H1 (cell line): ENCODE data around the gene AIPL1. TPM values are rescaled to one million over a fixed set of nuclear protein-coding genes. Genes with fewer than 3 reads are reported as not detected.

Experiments used
- CTCF ChIA-PET: fragments of 300-600 bp; sonication (Branson Sonifier 250); formaldehyde crosslinking; loops from one replicate; lab custom pipeline; 2021; ENCODE audit not compliant: partially characterized antibody; lab: Charles Lee
- POLR2A ChIA-PET: fragments of 300-600 bp; sonication (Branson Sonifier 250); formaldehyde crosslinking; loops from one replicate; lab custom pipeline; 2021; ENCODE audit warnings: inconsistent platforms; ENCODE audit not compliant: partially characterized antibody; lab: Charles Lee
- DNase-seq, 2 experiments: peaks; one replicate each; pipeline versions ENCODE4 v3.0.0 to v3.0.0-alpha.2; 2010 to 2022; ENCODE audit warnings: low spot score in 2 of 2, low read depth in 1 of 2, mixed read lengths in 1 of 2
- FAIRE-seq: peaks from 2 replicates; lab custom pipeline; 2011; peaks lifted over from hg19 to GRCh38; lab: Jason Lieb, UNC
- H2AFZ ChIP-seq: 2 replicates; pipeline ENCODE4 v1.8.1; 2012; ENCODE audit warnings: low read length, inconsistent platforms
- H2AK5ac ChIP-seq: 2 replicates; pipeline ENCODE4 v1.6.1; 2013; ENCODE audit warnings: low read depth, low read length
- H2BK120ac ChIP-seq: replicated peaks from 2 replicates; pipeline ENCODE3; 2013; ENCODE audit warnings: low read depth, low read length, inconsistent platforms
- H2BK12ac ChIP-seq: 2 replicates; pipeline ENCODE4 v1.6.1; 2013; ENCODE audit warnings: low read depth, low read length
- H2BK15ac ChIP-seq: 2 replicates; pipeline ENCODE4 v1.6.1; 2013; ENCODE audit warnings: low read length
- H2BK20ac ChIP-seq: 2 replicates; pipeline ENCODE4 v1.6.1; 2013; ENCODE audit warnings: low read length
- H2BK5ac ChIP-seq: 2 replicates; pipeline ENCODE4 v1.6.1; 2013; ENCODE audit warnings: low read depth, low read length
- H3K14ac ChIP-seq: 2 replicates; pipeline ENCODE4 v1.6.1; 2013; ENCODE audit warnings: inconsistent platforms; ENCODE audit not compliant: insufficient read length
- H3K18ac ChIP-seq: 2 replicates; pipeline ENCODE4 v1.6.1; 2013; ENCODE audit warnings: low read length; ENCODE audit errors: extremely low read depth
- H3K23ac ChIP-seq: 2 replicates; pipeline ENCODE4 v1.6.1; 2013; ENCODE audit warnings: inconsistent platforms; ENCODE audit not compliant: insufficient read length
- H3K23me2 ChIP-seq: 2 replicates; pipeline ENCODE4 v1.6.1; 2013; ENCODE audit warnings: low read depth, low read length
- H3K27ac ChIP-seq: 2 replicates; pipeline ENCODE4 v1.6.1; 2011; ENCODE audit warnings: low read depth, low read length, inconsistent platforms
- H3K27me3 ChIP-seq, 4 experiments: replicated peaks in 1 of 4; 1 replicate in 1 of 4; 2 replicates in 3 of 4; pipeline versions ENCODE4 v1.6.1 to v1.8.1; 2011 to 2013; ENCODE audit warnings: low read length in 3 of 4, mild to moderate bottlenecking in 3 of 4, inconsistent platforms in 2 of 4, mixed read lengths in 2 of 4, moderate library complexity in 1 of 4; ENCODE audit not compliant: control insufficient read depth in 3 of 4, insufficient read depth in 3 of 4; ENCODE audit errors: extremely low read depth in 1 of 4
- H3K36me3 ChIP-seq, 4 experiments: 2 replicates each; pipeline versions ENCODE4 v1.6.1 to v1.8.1; 2011 to 2013; ENCODE audit warnings: mild to moderate bottlenecking in 4 of 4, low read length in 3 of 4, moderate library complexity in 2 of 4, control low read depth in 1 of 4, inconsistent platforms in 1 of 4; ENCODE audit not compliant: insufficient read depth in 4 of 4, control insufficient read depth in 2 of 4
- H3K4ac ChIP-seq: replicated peaks from 2 replicates; pipeline ENCODE3; 2013; ENCODE audit warnings: low read length, low read depth, mixed read lengths, inconsistent platforms; ENCODE audit not compliant: insufficient read length
- H3K4me1 ChIP-seq, 4 experiments: replicated peaks in 1 of 4; 1 replicate in 1 of 4; 2 replicates in 3 of 4; pipeline versions ENCODE4 v1.6.1 to v1.8.1; 2011 to 2013; ENCODE audit warnings: low read length in 3 of 4, inconsistent platforms in 2 of 4, mixed read lengths in 1 of 4; ENCODE audit not compliant: insufficient read depth in 4 of 4, control insufficient read depth in 3 of 4
- H3K4me2 ChIP-seq, 2 experiments: 2 replicates each; pipeline versions ENCODE4 v1.6.1 to v1.8.1; 2011 to 2013; ENCODE audit warnings: low read depth in 2 of 2, low read length in 2 of 2, control low read depth in 1 of 2, inconsistent platforms in 1 of 2, mild to moderate bottlenecking in 1 of 2; ENCODE audit not compliant: insufficient read depth in 1 of 2
- H3K4me3 ChIP-seq, 4 experiments: fragments of 200-600, 300-600 bp in 1 of 4; sonication (generic), shearing (Covaris generic), sonication (Bioruptor Twin) in 1 of 4; 2 replicates each; pipeline versions ENCODE4 v1.5.1 to v1.8.1; 2011 to 2016; ENCODE audit warnings: low read length in 4 of 4, low read depth in 3 of 4, control low read depth in 2 of 4, inconsistent platforms in 2 of 4, mild to moderate bottlenecking in 2 of 4, mixed read lengths in 1 of 4, moderate library complexity in 1 of 4; ENCODE audit not compliant: insufficient read depth in 2 of 4; ENCODE audit errors: extremely low read depth in 1 of 4
- H3K56ac ChIP-seq: replicated peaks from 2 replicates; pipeline ENCODE3; 2013; ENCODE audit warnings: low read depth, mild to moderate bottlenecking, mixed read lengths, low read length, inconsistent platforms; ENCODE audit not compliant: insufficient read length
- H3K79me1 ChIP-seq: 2 replicates; pipeline ENCODE4 v1.6.1; 2013; ENCODE audit warnings: low read depth, low read length, control low read depth
- H3K79me2 ChIP-seq, 2 experiments: 2 replicates each; pipeline versions ENCODE4 v1.6.1 to v1.8.1; 2012 to 2013; ENCODE audit warnings: low read length in 2 of 2, mild to moderate bottlenecking in 2 of 2, inconsistent platforms in 1 of 2; ENCODE audit not compliant: insufficient read depth in 2 of 2, control insufficient read depth in 1 of 2
- H3K9ac ChIP-seq, 4 experiments: replicated peaks in 1 of 4; 1 replicate in 1 of 4; 2 replicates in 3 of 4; pipeline versions ENCODE4 v1.6.1 to v1.8.1; 2011 to 2013; ENCODE audit warnings: low read depth in 3 of 4, low read length in 3 of 4, control low read depth in 2 of 4, mild to moderate bottlenecking in 2 of 4, moderate library complexity in 2 of 4, inconsistent platforms in 1 of 4; ENCODE audit errors: extremely low read depth in 1 of 4
- H3K9me3 ChIP-seq, 2 experiments: 2 replicates each; pipeline versions ENCODE4 v1.6.1 to v1.8.1; 2012 to 2013; ENCODE audit warnings: mild to moderate bottlenecking in 2 of 2, moderate library complexity in 2 of 2, control low read depth in 1 of 2, inconsistent platforms in 1 of 2, low read depth in 1 of 2, low read length in 1 of 2, mixed read lengths in 1 of 2; ENCODE audit not compliant: insufficient read depth in 2 of 2
- H4K20me1 ChIP-seq, 2 experiments: replicated peaks in 1 of 2; 2 replicates each; pipeline versions ENCODE3 to v1.8.1; 2011 to 2013; ENCODE audit warnings: inconsistent platforms in 2 of 2, low read length in 2 of 2, mild to moderate bottlenecking in 1 of 2; ENCODE audit not compliant: insufficient read depth in 2 of 2, control insufficient read depth in 1 of 2
- H4K5ac ChIP-seq: 2 replicates; pipeline ENCODE4 v1.6.1; 2013; ENCODE audit warnings: low read length, low read depth, mixed read lengths, inconsistent platforms; ENCODE audit not compliant: insufficient read length
- H4K8ac ChIP-seq: 2 replicates; pipeline ENCODE4 v1.8.0; 2013; ENCODE audit warnings: mild to moderate bottlenecking, moderate library complexity, low read length, inconsistent platforms; ENCODE audit not compliant: insufficient read depth; ENCODE audit errors: extremely low read depth
- H4K91ac ChIP-seq: replicated peaks from 2 replicates; pipeline ENCODE3; 2013; ENCODE audit warnings: low read length, mixed read lengths, inconsistent platforms; ENCODE audit not compliant: insufficient read length
- BACH1 ChIP-seq: IDR thresholded peaks from 2 replicates; pipeline ENCODE4 v1.6.1; 2012; ENCODE audit warnings: low read length, improper control_type of control experiment
- BRCA1 ChIP-seq: IDR thresholded peaks from 2 replicates; pipeline ENCODE4 v1.6.1; 2012; ENCODE audit warnings: low read depth, low read length, improper control_type of control experiment
- CBX5 ChIP-seq: fragments of 300-800, 300-1000 bp; sonication (generic); IDR thresholded peaks from 2 replicates; pipeline ENCODE4 v1.7.1; 2016; ENCODE audit warnings: antibody characterized with exemption, low read length, low read depth
- HDAC2 ChIP-seq, 2 experiments: fragments of 300-600 bp in 1 of 2; sonication (generic) in 1 of 2; IDR thresholded peaks; 2 replicates each; pipeline ENCODE4 v1.6.1; 2011 to 2012; ENCODE audit warnings: low read depth in 2 of 2, low read length in 2 of 2, mild to moderate bottlenecking in 2 of 2, moderate library complexity in 2 of 2, borderline replicate concordance in 1 of 2, inconsistent platforms in 1 of 2
- NRF1 ChIP-seq: IDR thresholded peaks from 2 replicates; pipeline ENCODE4 v1.6.1; 2011; ENCODE audit warnings: mild to moderate bottlenecking, low read depth, low read length, improper control_type of control experiment
- RAD21 ChIP-seq, 2 experiments: IDR thresholded peaks in 1 of 2; conservative IDR thresholded peaks in 1 of 2; 2 replicates each; pipeline ENCODE4 v1.6.1; 2011; ENCODE audit warnings: low read depth in 2 of 2, low read length in 2 of 2, improper control_type of control experiment in 1 of 2, inconsistent platforms in 1 of 2, mild to moderate bottlenecking in 1 of 2, moderate library complexity in 1 of 2
- TBP ChIP-seq: IDR thresholded peaks from 2 replicates; pipeline ENCODE4 v1.6.1; 2011; ENCODE audit warnings: low read depth, low read length, improper control_type of control experiment
- TCF12 ChIP-seq: IDR thresholded peaks from 2 replicates; pipeline ENCODE4 v1.6.1; 2011; ENCODE audit warnings: low read depth, mild to moderate bottlenecking, low read length
- WGBS, 2 experiments: shearing (Covaris generic) in 1 of 2; methylation state at CpG; one replicate each; pipeline versions ENCODE4 v1.1.6 to v1.1.7; 2013 to 2015; ENCODE audit warnings: low lambda C conversion rate in 2 of 2, mixed read lengths in 2 of 2, inconsistent platforms in 1 of 2, low coverage in 1 of 2, missing lambda C conversion rate in 1 of 2; ENCODE audit not compliant: insufficient replicate concordance in 2 of 2, insufficient coverage in 1 of 2, insufficient read length in 1 of 2; ENCODE audit errors: extremely low coverage in 1 of 2, missing lambda C conversion rate in 1 of 2; 5-methylcytosine and 5-hydroxymethylcytosine counted together
- polyA plus RNA-seq, 7 experiments: library from polyadenylated mRNA; depleted of rRNA in 3 of 7; stranded (reverse) in 5 of 7; unstranded in 2 of 7; fragments of >200 nt in 5 of 7; fragments of 200-250 nt in 2 of 7; gene quantifications; 1 replicate in 5 of 7; 2 replicates in 1 of 7; 4 replicates in 1 of 7; pipeline versions ENCODE4 v1.2.1 to v1.2.3, GENCODE V29; 2011 to 2013; ENCODE audit warnings: missing spikeins in 2 of 7, mixed read lengths in 2 of 7
- total RNA-seq: library from RNA; stranded (reverse); fragmentation: NEBNext Ultra II Directional; extraction: Animal tissue kit (Norgen Biotek cat#: 25700); gene quantifications from 2 replicates; pipeline ENCODE4 v1.2.1, GENCODE V29; 2021

The AIPL1 gene
- total and polyA plus RNA-seq, 2 of the 8 experiments (the other 6 are each of a cell fraction or from before 2014, with no cell fraction given) = 0.56 to 0.71 TPM

DNA sequence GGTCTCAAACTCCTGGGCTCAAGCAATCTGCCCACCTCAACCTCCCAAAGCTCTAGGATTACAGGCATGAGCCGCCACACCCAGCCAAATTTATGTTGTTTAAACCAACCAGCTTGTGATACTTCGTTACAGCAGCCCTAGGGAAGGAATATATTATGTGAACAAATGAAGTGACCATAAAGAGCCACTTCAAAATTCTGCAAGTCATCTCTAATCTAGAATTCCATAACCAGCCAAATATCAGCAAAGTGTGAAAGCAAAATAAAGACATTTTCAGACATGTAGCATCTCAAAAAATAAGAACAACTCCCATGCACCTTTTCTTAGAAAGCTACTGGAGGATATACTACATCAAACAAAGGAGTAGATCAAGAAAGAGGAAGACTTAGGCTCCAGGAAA, 36.0 kb downstream of the AIPL1 start:
- no peak overlapping the region for H3K18ac ChIP-seq
- H3K27me3 ChIP-seq = no peaks in the 10 kb centered on the region
- no peaks in the 10 kb centered on the region for H4K20me1 ChIP-seq
- no peak overlapping the region for H2BK120ac ChIP-seq
- no peak for FAIRE-seq
- no peak for TF ChIP-seq TCF12
- no peak for TF ChIP-seq BACH1
- TF ChIP-seq RAD21 (IDR thresholded peaks at IDR 0.05 in 1 of 2, conservative IDR thresholded peaks at IDR 0.05 in 1 of 2; ENCODE audit: low read depth in 2 of 2, low read length in 2 of 2) = no peak
- no peak for TF ChIP-seq NRF1
- TF ChIP-seq CBX5 = no peak
- no peak for TF ChIP-seq BRCA1
- no peak for TF ChIP-seq HDAC2 (IDR thresholded peaks at IDR 0.05; ENCODE audit: borderline replicate concordance in 1 of 2, low read depth in 2 of 2, low read length in 2 of 2)
- TF ChIP-seq TBP = no peak
- H3K36me3 ChIP-seq = no peaks in the 10 kb centered on the region
- no peak overlapping the region for H2AFZ ChIP-seq
- no peak overlapping the region for H2BK15ac ChIP-seq
- H3K4me2 ChIP-seq = no peak overlapping the region
- H3K79me1 ChIP-seq = no peaks in the 10 kb centered on the region
- H3K23me2 ChIP-seq = no peaks in the 10 kb centered on the region
- no peak overlapping the region for H2BK20ac ChIP-seq
- H3K4me3 ChIP-seq = no peak overlapping the region
- ChIA-PET POLR2A (interaction anchor here (0.5 kb wide), 1 partner anchor 211 kb away, joined by 3 read pairs; no protein-coding TSS in a partner anchor), CTCF (interaction anchor here (0.7 to 1.7 kb wide), 3 partner anchors 14 to 34 kb away, joined by 3 to 4 read pairs (median 4); no protein-coding TSS in a partner anchor)
- no peak overlapping the region for H2AK5ac ChIP-seq
- H3K79me2 ChIP-seq = no peaks in the 10 kb centered on the region
- peaks cover 3 to 12% (median 7%) of the 10 kb centered on the region in 4 experiments for H3K4me1 ChIP-seq
- H2BK12ac ChIP-seq = no peak overlapping the region
- H2BK5ac ChIP-seq = no peak overlapping the region
- 88% methylated on average over 2 of the region's 2 CpGs; no CpG with 5 or more reads in 1 of the 2 experiments for WGBS, 2 experiments
- no peak for DNase-seq
- H4K5ac ChIP-seq = no peak overlapping the region
- no peak overlapping the region for H3K56ac ChIP-seq
- H3K9me3 ChIP-seq = peaks cover 0 to 2% of the 10 kb centered on the region in 2 experiments; a peak in 1 of 4 replicates
- H3K9ac ChIP-seq = no peak overlapping the region
- H3K4ac ChIP-seq = no peak overlapping the region
- H3K23ac ChIP-seq = no peak overlapping the region
- no peak overlapping the region for H3K27ac ChIP-seq
- no peak overlapping the region for H4K8ac ChIP-seq
- H4K91ac ChIP-seq = no peak overlapping the region
- H3K14ac ChIP-seq = no peak overlapping the region
